GM18870 (cell line): ENCODE measurements around the gene KCNK13.
"Not testable (repeated sequence)": the region's sequence is repeated elsewhere in the genome, so short reads cannot be mapped to it uniquely, and the experiment has no call there.

ENCODE experiments used
- ATAC-seq: cut with Tn5 transposase; IDR thresholded peaks from one replicate; pipeline ENCODE4 v1.9.1; 2021; ENCODE audit warnings: moderate library complexity; ENCODE audit not compliant: unreplicated experiment

The KCNK13 gene

DNA sequence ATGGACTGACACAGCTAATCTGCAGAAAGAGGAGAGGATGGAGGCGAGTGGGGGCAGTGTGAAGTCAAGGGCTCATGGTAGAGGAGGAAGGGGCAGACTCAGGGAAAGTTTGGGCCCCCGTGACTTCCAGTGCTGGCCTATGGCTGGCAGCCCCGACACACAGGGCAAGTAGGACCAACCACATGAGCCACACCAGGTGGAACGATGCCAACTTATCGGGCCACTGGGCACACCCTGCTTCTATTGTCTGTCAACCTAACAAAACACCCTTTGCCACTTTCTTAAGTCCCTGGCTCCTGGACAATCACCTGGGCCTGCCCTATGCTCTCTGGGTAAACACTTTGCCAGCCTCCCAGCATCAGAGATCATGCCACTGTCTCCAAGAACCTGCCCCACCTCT lies 129.4 kb downstream of the KCNK13 start:
- ATAC-seq: no peak

DNA sequence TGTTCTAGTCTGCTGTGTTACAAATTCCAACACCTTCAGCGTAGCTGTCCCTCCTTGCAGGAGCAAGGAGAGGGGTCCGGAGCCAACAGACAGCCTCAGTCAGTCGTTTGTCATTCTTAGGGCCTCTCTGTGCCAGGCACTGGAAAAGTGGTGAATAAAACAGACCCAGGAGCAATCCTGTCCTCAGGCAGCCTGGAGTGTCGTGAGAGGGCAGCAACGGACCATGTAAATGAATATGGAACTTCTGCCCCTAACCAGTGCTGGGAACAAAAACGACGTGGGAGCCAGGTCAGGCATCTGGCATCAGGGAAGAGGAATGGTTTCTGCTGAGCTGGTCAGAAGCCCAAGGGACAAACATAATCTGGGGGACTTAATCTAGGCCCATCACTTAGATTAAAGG lies 129.8 kb downstream of the KCNK13 start:
- no peak for ATAC-seq

DNA sequence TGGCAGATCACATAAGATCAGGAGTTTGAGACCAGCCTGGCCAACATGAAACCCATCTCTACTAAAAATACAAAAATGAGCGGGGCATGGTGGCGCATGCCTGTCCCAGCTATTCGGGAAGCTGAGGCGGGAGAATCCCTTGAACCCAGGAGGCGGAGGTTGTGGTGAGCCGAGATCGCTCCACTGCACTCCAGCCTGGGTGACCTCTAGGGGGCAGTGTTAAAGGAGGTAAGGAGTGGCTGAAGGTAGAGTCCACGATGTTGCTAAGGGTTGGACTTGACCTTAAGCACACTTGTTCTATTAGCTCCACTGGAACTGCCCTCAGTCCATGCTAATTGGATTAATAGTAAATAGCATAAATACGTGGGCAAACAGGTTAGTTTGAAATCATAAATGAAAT lies 132.1 kb downstream of the KCNK13 start:
- no peak for ATAC-seq

DNA sequence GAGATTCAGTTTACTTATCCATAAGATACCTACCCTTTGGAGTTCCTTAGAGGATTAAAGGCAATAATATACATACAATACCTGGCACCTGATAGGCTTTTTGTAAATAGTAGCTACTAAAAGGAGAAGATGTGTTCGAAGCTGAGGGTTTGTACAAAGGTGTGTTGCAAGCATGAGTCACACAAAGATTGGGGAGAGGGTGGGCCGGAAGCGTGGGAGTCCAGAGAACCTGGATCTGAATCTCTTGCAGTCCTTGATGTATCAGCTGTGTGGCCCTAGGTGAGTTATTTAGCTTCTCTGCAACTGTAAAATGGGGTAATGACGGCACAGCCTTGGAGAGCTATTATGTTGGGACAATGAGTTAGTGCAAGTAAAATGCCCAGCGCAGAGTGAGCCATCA lies 132.9 kb downstream of the KCNK13 start:
- no peak for ATAC-seq

DNA sequence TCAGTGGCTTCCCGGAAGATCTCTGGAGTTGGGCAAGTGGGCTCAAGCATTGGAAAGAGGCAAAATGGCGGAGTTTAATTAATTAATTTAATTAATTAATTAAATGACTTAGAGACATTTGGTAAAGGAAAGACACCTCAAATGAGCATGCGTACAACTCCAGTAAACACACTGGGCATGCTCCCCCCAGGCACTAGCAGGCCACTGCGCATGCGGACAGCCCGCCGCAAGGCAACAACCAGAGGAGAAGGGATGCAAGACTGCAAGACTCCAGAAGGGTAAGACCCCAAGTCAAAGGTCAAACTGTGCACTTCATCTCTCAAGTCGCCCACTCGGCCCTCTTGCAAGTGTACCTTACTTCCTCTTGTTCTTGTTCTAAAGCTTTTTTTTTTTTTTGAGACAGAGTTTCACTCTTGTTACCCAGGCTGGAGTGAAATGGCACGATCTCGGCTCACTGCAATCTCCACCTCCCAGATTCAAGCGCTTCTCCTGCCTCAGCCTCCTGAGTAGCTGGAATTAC lies 136.8 kb downstream of the KCNK13 start:
- ATAC-seq: no peak

DNA sequence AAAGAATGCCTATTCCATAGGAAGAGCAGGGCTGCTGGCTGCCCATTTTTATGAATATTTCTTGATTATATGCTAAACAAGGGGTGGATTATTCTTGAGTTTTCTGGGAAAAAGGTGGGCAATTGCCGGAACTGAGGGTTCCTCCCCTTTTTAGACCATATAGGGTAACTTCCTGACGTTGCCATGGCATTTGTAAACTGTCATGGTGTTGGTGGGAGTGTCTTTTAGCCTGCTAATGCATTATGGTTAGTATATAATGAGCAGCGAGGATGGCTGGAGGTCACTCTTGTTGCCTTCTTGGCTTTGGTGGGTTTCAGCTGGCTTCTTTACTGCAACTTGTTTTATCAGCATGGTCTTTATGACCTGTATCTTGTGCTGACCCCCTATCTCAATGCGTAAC lies 138.8 kb downstream of the KCNK13 start:
- ATAC-seq: not testable (repeated sequence)

DNA sequence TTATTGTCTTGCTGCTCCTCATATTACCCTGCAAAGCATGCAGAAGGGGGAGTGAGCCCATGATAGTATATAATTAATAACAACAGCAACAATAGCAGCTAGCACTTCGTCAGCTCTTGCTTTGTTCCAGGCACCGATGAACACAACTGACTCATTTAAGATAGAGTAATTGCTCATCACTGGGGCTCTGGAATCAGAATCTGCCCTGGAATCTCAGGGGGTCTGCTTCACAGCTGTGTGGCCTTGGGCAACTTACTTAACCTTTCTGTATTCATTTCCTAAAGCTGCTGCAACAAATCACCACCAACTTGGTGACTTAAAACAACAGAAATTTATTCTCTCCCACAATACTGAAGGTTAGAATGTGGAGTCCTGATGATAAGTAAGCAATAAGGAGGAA lies 139.6 kb downstream of the KCNK13 start:
- no peak for ATAC-seq

DNA sequence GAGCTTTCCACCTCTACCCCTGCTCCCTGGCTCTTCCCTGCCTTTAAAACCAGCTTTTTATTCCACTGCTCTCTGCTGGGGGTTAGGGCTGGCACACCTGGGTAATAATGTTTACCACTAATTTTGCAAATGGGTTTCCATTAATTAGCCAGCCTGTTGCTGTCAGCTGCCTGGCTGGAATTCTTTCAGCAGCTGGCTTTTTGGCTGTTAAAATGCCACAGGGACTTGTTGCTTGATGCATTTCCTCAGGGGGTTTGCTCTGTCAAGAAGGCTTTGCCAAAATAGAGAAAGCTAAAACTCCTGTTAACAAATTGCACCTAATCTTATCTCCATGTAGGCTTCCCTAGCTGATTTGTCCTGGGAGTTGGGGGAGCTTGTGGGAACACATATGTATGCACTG lies 142.7 kb downstream of the KCNK13 start:
- no peak for ATAC-seq

DNA sequence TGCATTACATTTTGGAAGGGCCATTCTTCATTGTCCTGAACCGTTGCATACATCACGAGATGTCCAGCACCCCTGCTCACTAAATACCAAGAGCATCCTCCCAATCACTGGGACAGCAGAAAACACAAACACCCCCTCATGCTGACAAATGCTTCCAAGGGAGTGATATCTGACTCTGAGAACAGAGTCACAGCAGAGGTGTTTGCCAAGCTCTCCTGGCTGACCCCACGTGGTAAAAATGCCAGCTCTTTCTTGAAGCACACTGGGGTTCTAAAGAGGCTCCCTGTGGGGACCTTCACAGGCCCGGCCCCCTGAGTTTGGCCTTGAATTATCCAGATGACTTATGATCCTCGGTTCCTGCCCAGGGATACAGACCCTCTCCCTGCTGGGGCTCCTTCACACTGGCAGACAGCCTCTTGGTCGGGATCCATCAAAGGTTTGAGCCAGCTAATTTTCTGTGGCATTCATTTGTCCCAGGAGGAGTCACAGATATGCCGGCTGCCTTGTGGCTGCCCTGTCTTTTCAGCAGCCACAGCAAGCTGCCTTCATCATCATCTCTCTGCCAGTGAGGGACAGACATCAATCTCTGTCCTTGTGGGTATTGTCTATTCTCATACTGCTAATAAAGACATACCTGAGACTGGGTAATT lies 151.4 kb downstream of the KCNK13 start:
- ATAC-seq: no peak

DNA sequence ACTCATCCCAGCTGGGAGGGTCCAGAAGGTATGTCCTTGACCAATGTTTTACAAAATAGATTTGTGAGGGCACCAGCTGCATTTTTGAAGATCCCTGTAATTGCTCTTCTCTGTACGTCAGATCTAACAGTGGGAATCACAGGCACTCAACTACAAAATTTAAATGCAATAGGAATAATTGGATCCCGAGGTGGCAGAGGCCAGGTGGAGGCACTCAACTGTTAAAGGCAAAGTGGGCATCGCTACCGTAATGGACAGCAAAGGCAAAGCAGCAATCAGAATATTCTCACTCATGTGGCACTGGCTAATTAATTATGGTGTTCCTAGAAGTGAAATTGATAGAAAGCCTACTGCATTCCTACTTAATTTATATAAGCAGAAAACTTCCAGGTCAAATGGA lies 166.7 kb downstream of the KCNK13 start:
- no peak for ATAC-seq

DNA sequence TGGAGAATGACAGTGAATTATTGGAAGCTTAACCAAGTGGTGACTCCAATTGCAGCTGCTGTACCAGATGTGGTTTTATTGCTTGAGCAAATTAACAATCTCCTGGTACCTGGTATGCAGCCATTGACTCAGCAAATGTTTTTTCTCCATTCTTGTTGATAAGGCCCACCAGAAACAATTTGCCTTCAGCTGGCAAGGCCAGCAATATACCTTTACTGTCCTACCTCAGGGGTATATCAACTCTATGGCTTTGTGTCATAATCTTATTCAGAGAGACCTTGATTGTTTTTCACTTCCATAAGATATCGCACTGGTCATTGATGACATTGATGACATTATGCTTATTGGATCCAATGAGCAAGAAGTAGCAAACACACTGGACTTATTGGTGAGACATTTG lies 168.1 kb downstream of the KCNK13 start:
- ATAC-seq: not testable (repeated sequence)
